Neutrophil (primary cell): Measurements from ENCODE around the gene RAP1A.
"Not testable (repeated sequence)": the region's sequence is repeated elsewhere in the genome, so short reads cannot be mapped to it uniquely, and the experiment has no call there.

Experiments
- H3K27ac ChIP-seq: fragments of 200-600 bp; sonication (generic); 2 replicates; pipeline ENCODE4 v1.5.1; 2016; ENCODE audit warnings: mild to moderate bottlenecking, moderate library complexity
- H3K27me3 ChIP-seq: fragments of 200-600 bp; sonication (generic); 2 replicates; pipeline ENCODE4 v1.6.0; 2016; ENCODE audit warnings: mild to moderate bottlenecking
- H3K36me3 ChIP-seq: fragments of 200-600 bp; sonication (generic); 2 replicates; pipeline ENCODE4 v1.5.1; 2017
- H3K4me1 ChIP-seq, 2 experiments: fragments of 200-600 bp in 1 of 2; sonication (generic) in 1 of 2; 1 replicate in 1 of 2; 2 replicates in 1 of 2; pipeline versions ENCODE4 v1.5.1 to v1.6.1; 2013 to 2016; ENCODE audit warnings: low read depth in 1 of 2, low read length in 1 of 2, mild to moderate bottlenecking in 1 of 2, moderate library complexity in 1 of 2; ENCODE audit not compliant: control insufficient read depth in 1 of 2, insufficient read depth in 1 of 2
- H3K4me3 ChIP-seq, 2 experiments: fragments of 200-600 bp in 1 of 2; sonication (generic) in 1 of 2; 1 replicate in 1 of 2; 2 replicates in 1 of 2; pipeline ENCODE4 v1.5.1; 2013 to 2016; ENCODE audit warnings: low read depth in 1 of 2, low read length in 1 of 2, mild to moderate bottlenecking in 1 of 2, moderate library complexity in 1 of 2
- H3K9me3 ChIP-seq: fragments of 200-600 bp; sonication (generic); 2 replicates; pipeline ENCODE4 v1.5.1; 2016
- TF ChIP-seq, protein P1 (sequence below): fragments of 200-600 bp; sonication (generic); IDR thresholded peaks from 2 replicates; pipeline ENCODE4 v1.5.1; 2016; ENCODE audit warnings: antibody characterized with exemption

The RAP1A gene

GRCh38 chr1:111603979-111604378, 15.6 kb upstream of the RAP1A start:
- H3K9me3 ChIP-seq: no peaks in the 10 kb centered on the region
- no peak overlapping the region for H3K4me3 ChIP-seq
- TF ChIP-seq, protein P1, sequence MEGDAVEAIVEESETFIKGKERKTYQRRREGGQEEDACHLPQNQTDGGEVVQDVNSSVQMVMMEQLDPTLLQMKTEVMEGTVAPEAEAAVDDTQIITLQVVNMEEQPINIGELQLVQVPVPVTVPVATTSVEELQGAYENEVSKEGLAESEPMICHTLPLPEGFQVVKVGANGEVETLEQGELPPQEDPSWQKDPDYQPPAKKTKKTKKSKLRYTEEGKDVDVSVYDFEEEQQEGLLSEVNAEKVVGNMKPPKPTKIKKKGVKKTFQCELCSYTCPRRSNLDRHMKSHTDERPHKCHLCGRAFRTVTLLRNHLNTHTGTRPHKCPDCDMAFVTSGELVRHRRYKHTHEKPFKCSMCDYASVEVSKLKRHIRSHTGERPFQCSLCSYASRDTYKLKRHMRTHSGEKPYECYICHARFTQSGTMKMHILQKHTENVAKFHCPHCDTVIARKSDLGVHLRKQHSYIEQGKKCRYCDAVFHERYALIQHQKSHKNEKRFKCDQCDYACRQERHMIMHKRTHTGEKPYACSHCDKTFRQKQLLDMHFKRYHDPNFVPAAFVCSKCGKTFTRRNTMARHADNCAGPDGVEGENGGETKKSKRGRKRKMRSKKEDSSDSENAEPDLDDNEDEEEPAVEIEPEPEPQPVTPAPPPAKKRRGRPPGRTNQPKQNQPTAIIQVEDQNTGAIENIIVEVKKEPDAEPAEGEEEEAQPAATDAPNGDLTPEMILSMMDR: no peak
- H3K36me3 ChIP-seq: no peaks in the 10 kb centered on the region
- H3K27me3 ChIP-seq: no peaks in the 10 kb centered on the region
- H3K4me1 ChIP-seq: no peaks in the 10 kb centered on the region
- H3K27ac ChIP-seq: no peak overlapping the region

DNA sequence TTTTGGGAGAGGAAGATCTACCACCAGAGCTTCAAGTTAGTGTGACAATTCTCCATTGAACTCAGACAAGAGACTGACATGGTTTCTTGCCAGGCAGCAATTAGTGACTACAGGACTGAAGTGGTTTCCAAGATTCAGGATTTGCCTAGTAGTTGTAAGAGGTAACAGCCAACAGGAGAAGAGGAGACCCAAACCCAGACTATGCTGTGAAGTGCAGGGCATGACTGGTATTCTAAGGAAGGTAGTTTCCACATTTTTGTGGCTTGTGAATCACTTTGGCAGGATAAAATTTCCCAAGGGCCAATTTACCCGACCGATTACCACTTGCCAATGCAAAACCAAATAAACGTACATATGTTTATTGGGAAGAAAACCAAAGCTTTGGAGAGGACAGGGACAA, 14.7 kb upstream of the RAP1A start:
- Histone ChIP-seq H3K27ac (no peak overlapping the region), H3K9me3 (no peaks in the 10 kb centered on the region), H3K4me3 (no peak overlapping the region), H3K27me3 (no peaks in the 10 kb centered on the region), H3K36me3 (no peaks in the 10 kb centered on the region), H3K4me1 (no peaks in the 10 kb centered on the region)
- TF ChIP-seq, protein P1: no peak

DNA sequence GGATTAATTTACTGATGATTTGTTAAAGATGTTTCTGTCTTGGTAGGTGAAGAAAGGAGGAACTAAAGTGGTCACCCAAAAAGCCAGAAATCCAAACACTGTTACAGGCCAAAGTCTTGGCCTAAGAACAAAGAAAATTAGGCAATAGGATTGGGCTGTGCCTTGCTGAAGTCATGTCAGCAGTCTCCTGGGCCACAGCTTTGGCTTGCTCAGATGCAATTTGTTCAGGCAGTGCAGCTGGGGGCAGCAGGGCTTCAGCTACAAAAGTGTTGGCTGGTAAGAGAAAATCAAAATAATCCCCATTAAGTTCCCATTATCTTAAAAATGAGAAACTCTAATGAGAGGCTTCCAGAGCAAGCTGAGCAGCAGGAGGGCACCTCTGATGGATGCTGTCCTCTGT, 14.0 kb upstream of the RAP1A start:
- H3K4me1 ChIP-seq: no peaks in the 10 kb centered on the region

DNA sequence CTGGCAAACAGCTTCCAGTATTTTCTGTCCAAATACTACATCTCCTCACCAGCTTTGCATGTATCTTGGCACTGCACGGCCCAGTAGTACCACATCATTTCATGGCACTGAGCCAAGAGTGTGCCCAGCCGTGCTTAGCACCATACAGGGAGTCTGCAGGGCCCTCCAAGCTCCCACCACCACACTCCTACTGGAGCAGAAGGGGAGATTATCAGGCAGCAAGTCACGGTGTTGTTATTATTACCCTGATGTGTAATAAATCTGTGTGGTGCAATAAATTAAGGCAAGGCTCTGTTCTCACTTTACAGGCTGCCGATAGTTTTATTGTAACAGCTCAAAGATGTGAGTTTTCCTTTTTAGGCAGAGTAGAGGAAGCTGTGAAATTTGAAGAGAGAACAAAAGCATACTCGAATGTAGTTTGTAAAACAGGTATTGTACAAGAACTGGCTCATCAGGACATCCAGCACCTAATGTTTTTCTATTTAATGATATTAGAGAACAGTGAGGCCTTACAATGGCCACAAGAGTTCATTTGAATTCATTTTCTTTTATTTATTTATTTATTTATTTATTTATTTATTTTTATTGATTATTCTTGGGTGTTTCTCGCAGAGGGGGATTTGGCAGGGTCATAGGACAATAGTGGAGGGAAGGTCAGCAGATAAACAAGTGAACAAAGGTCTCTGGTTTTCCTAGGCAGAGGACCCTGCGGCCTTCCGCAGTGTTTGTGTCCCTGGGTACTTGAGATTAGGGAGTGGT, 13.0 kb upstream of the RAP1A start:
- H3K27ac ChIP-seq, H3K9me3 ChIP-seq, H3K4me3 ChIP-seq, H3K36me3 ChIP-seq, H3K27me3 ChIP-seq, H3K4me1 ChIP-seq: not testable (repeated sequence)

More for the DNA sequence above, 14.0 kb upstream of the RAP1A start:
- TF ChIP-seq, protein P1: no peak
- no peak overlapping the region for H3K4me3 ChIP-seq
- no peaks in the 10 kb centered on the region for H3K9me3 ChIP-seq
- H3K36me3 ChIP-seq: no peaks in the 10 kb centered on the region
- H3K27me3 ChIP-seq: no peaks in the 10 kb centered on the region
- H3K27ac ChIP-seq: no peak overlapping the region

DNA sequence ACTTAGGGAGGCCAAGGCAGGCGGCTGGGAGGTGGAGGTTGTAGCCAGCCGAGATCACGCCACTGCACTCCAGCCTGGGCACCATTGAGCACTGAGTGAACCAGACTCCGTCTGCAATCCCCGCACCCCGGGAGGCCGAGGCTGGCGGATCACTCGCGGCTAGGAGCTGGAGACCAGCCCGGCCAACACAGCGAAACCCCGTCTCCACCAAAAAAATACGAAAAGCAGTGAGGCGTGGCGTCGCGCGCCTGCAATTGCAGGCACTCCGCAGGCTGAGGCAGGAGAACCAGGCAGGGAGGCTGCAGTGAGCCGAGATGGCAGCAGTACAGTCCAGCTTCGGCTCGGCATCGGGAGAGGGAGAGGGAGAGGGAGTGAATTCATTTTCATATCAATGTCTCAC, 11.1 kb upstream of the RAP1A start:
- not testable (repeated sequence) for H3K4me1 ChIP-seq, H3K9me3 ChIP-seq, H3K27ac ChIP-seq, H3K36me3 ChIP-seq, H3K4me3 ChIP-seq, H3K27me3 ChIP-seq

- TF ChIP-seq, protein P1: no peak
- Histone ChIP-seq H3K27ac (no peak overlapping the region), H3K36me3 (no peaks in the 10 kb centered on the region), H3K27me3 (no peaks in the 10 kb centered on the region), H3K9me3 (no peaks in the 10 kb centered on the region), H3K4me1 (peaks cover 18 to 20% of the 10 kb centered on the region in 2 experiments), H3K4me3 (no peak overlapping the region)
Measured at GRCh38 chr1:111611986-111612385, 7.6 kb upstream of the RAP1A start.
